ENCODE data around the gene WASF1.

DNA sequence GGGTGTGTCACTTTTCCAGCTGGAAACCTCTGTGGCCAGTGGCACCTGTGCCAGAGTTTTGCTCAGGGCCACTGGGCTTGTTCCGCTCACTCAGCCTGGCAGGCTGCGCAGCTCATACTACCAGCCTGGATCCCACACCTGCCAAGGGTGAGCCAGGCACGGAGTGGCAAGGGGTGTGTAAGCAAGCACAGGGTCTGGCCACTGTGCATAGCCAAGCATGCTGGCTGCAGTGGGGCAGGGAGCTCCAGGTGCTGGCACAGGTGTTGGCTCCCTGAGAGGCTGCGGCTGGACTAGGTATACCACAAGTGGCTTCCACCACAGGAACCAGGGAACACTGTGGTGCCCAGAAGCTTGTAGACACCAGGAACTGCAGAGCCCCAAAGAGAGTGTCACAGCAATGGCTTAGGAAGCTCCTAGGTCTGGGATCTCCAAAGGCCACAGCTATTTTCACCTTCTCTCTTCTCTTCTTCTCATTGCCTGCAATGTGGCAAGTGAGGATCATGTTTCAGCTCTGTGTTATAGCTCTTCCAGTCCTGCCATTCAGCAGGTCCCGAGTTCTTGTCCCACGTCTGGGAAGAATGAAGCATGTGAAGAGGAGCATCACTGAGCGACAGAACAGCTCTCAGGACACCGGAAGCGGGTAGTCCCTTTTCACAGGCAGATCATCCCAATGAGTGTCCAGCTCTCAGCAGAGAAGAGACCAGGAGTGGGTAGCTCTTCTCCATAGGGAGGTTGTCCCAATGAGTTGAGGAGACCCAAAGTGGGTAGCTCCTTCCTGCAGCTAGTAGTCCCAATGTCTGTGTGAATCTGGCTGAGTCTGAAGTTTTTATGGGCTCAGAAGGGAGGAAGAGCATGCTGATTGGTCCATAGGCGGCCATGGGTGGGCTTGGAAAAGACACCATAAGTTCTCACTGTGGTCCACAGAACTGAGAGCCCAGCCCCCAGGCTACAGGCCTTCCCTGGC, 41.3 kb downstream of the WASF1 start:
- TF ChIP-seq, protein P1, sequence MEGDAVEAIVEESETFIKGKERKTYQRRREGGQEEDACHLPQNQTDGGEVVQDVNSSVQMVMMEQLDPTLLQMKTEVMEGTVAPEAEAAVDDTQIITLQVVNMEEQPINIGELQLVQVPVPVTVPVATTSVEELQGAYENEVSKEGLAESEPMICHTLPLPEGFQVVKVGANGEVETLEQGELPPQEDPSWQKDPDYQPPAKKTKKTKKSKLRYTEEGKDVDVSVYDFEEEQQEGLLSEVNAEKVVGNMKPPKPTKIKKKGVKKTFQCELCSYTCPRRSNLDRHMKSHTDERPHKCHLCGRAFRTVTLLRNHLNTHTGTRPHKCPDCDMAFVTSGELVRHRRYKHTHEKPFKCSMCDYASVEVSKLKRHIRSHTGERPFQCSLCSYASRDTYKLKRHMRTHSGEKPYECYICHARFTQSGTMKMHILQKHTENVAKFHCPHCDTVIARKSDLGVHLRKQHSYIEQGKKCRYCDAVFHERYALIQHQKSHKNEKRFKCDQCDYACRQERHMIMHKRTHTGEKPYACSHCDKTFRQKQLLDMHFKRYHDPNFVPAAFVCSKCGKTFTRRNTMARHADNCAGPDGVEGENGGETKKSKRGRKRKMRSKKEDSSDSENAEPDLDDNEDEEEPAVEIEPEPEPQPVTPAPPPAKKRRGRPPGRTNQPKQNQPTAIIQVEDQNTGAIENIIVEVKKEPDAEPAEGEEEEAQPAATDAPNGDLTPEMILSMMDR (IDR thresholded peaks at IDR 0.05; ENCODE audit: poor library complexity), result no peak
- no peak for TF ChIP-seq EZH2 (IDR thresholded peaks at IDR 0.05; ENCODE audit: borderline replicate concordance)
